Endothelial cell of umbilical vein (primary cell): ENCODE results near the gene SIDT1. TPM values are rescaled to one million over a fixed set of nuclear protein-coding genes. Genes with fewer than 3 reads are reported as not detected.

ENCODE experiments used
- BruUV-seq: library from RNA; stranded (reverse); fragments of 400-500 nt; replicated peaks from 2 replicates; lab custom pipeline; 2021; lab: Mats Ljungman, UMichigan
- CTCF ChIA-PET: fragments of 300-600, 350-600 bp; sonication (Branson Sonifier 250); formaldehyde crosslinking; loops from one replicate; lab custom pipeline; 2021; ENCODE audit warnings: antibody characterized with exemption, inconsistent platforms; lab: Charles Lee
- POLR2A ChIA-PET: fragments of 300-600, 350-600 bp; sonication (Branson Sonifier 250); formaldehyde crosslinking; loops from one replicate; lab custom pipeline; 2021; ENCODE audit warnings: antibody characterized with exemption, inconsistent platforms; lab: Charles Lee
- DNase-seq: peaks from one replicate; pipeline ENCODE4 v3.0.0-alpha.2; 2011; ENCODE audit warnings: low read depth, low spot score
- FAIRE-seq: peaks from 2 replicates; lab custom pipeline; 2011; peaks lifted over from hg19 to GRCh38; lab: Jason Lieb, UNC
- H2AFZ ChIP-seq: 2 replicates; pipeline ENCODE4 v1.6.0; 2012; ENCODE audit warnings: low read depth, low read length, control low read depth, inconsistent platforms
- H3K27ac ChIP-seq: 2 replicates; pipeline ENCODE4 v1.5.1; 2011; ENCODE audit warnings: low read depth, mild to moderate bottlenecking, control low read depth, low read length, moderate library complexity; ENCODE audit not compliant: insufficient read depth
- H3K27me3 ChIP-seq, 2 experiments: 2 replicates each; pipeline versions ENCODE4 v1.6.0 to v1.6.1; 2011; ENCODE audit warnings: low read length in 2 of 2, mixed read lengths in 1 of 2; ENCODE audit not compliant: control insufficient read depth in 2 of 2, insufficient read depth in 2 of 2
- H3K36me3 ChIP-seq, 2 experiments: 2 replicates in 1 of 2; 3 replicates in 1 of 2; pipeline ENCODE4 v1.5.1; 2011; ENCODE audit warnings: low read length in 2 of 2, mild to moderate bottlenecking in 1 of 2, moderate library complexity in 1 of 2; ENCODE audit not compliant: control insufficient read depth in 2 of 2, insufficient read depth in 2 of 2; ENCODE audit errors: extremely low read depth in 1 of 2
- H3K4me1 ChIP-seq: 3 replicates; pipeline ENCODE4 v1.5.1; 2011; ENCODE audit warnings: mild to moderate bottlenecking, low read length; ENCODE audit not compliant: control insufficient read depth, insufficient read depth; ENCODE audit errors: extremely low read depth
- H3K4me2 ChIP-seq: 2 replicates; pipeline ENCODE4 v1.6.1; 2011; ENCODE audit warnings: low read length, control low read depth, mixed read lengths; ENCODE audit not compliant: insufficient read depth
- H3K4me3 ChIP-seq, 3 experiments: fragments of 200-600 bp in 1 of 3; sonication (generic), shearing (Covaris generic) in 1 of 3; replicated peaks in 1 of 3; 2 replicates each; pipeline ENCODE4 v1.5.1; 2011 to 2016; ENCODE audit warnings: control low read depth in 3 of 3, low read length in 3 of 3, mild to moderate bottlenecking in 2 of 3, inconsistent platforms in 1 of 3, low read depth in 1 of 3, moderate library complexity in 1 of 3; ENCODE audit not compliant: insufficient read depth in 1 of 3
- H3K79me2 ChIP-seq: 2 replicates; pipeline ENCODE4 v1.6.0; 2012; ENCODE audit warnings: low read length, inconsistent platforms; ENCODE audit not compliant: control insufficient read depth, insufficient read depth
- H3K9ac ChIP-seq: replicated peaks from 2 replicates; pipeline ENCODE3; 2011; ENCODE audit warnings: low read length, control low read depth; ENCODE audit not compliant: insufficient read depth; ENCODE audit errors: extremely low read depth
- H3K9me1 ChIP-seq: replicated peaks from 3 replicates; pipeline ENCODE4 v1.6.0; 2011; ENCODE audit warnings: mild to moderate bottlenecking, low read length; ENCODE audit not compliant: control insufficient read depth, insufficient read depth; ENCODE audit errors: extremely low read depth
- H3K9me3 ChIP-seq: replicated peaks from 2 replicates; pipeline ENCODE4 v1.5.1; 2012; ENCODE audit warnings: low read length, inconsistent platforms; ENCODE audit not compliant: control insufficient read depth, insufficient read depth
- H4K20me1 ChIP-seq: replicated peaks from 2 replicates; pipeline ENCODE3; 2011; ENCODE audit warnings: mild to moderate bottlenecking, low read length; ENCODE audit not compliant: control insufficient read depth, insufficient read depth; ENCODE audit errors: extremely low read depth
- EZH2 ChIP-seq: IDR thresholded peaks from 2 replicates; pipeline ENCODE4 v1.6.1; 2012; ENCODE audit warnings: borderline replicate concordance, low read depth, mild to moderate bottlenecking, moderate library complexity, low read length, inconsistent platforms; ENCODE audit not compliant: severe bottlenecking
- FOS ChIP-seq: IDR thresholded peaks from 2 replicates; pipeline ENCODE4 v1.6.1; 2011; ENCODE audit warnings: mild to moderate bottlenecking, low read length, moderate library complexity, borderline replicate concordance; ENCODE audit not compliant: insufficient read depth
- GATA2 ChIP-seq: IDR thresholded peaks from 2 replicates; pipeline ENCODE4 v1.7.0; 2011; ENCODE audit warnings: low read depth, mild to moderate bottlenecking, moderate library complexity, mixed read lengths, low read length; ENCODE audit not compliant: insufficient read length, insufficient read depth
- MAX ChIP-seq: IDR thresholded peaks from 2 replicates; pipeline ENCODE4 v1.6.1; 2011; ENCODE audit not compliant: insufficient read depth, insufficient read length
- MYC ChIP-seq: IDR thresholded peaks from one replicate; pipeline ENCODE4 v1.6.1; 2011; ENCODE audit warnings: mild to moderate bottlenecking, low read depth, low read length
- POLR2AphosphoS5 ChIP-seq: IDR thresholded peaks from 2 replicates; pipeline ENCODE4 v1.6.1; 2012; ENCODE audit warnings: low read depth, mild to moderate bottlenecking, control low read depth, low read length, moderate library complexity; ENCODE audit not compliant: insufficient read depth
- dilution Hi-C: fragments of 300-500 bp; cut with MboI; formaldehyde crosslinking; loops from one replicate; pipeline ENCODE4 v1.15.0; 2019; ENCODE audit warnings: low sequenced_read_pairs; ENCODE audit not compliant: extremely low pct_ligation_motif_present
- intact Hi-C: fragments of 100-400 bp; cut with micrococcal nuclease; formaldehyde crosslinking; loops from one replicate; pipeline ENCODE4 v1.10.0; 2022
- polyA plus RNA-seq, 4 experiments: library from polyadenylated mRNA; depleted of rRNA in 3 of 4; stranded (reverse) in 3 of 4; unstranded in 1 of 4; fragments of >200 nt; gene quantifications; 2 replicates each; pipeline versions ENCODE4 v1.2.1 to v1.2.3, GENCODE V29; 2011 to 2012; ENCODE audit warnings: missing spikeins in 1 of 4
- total RNA-seq: library from RNA; stranded (reverse); gene quantifications from 2 replicates; pipeline ENCODE4 v1.2.3, GENCODE V29; 2021
- TF ChIP-seq, protein P1 (sequence below), 2 donors: IDR thresholded peaks; 1 replicate in 1 of 2; 2 replicates in 1 of 2; pipeline ENCODE4 v1.5.1; 2011; ENCODE audit warnings: low read length in 2 of 2, mild to moderate bottlenecking in 2 of 2, moderate library complexity in 2 of 2, control low read depth in 1 of 2, inconsistent platforms in 1 of 2, low read depth in 1 of 2; ENCODE audit not compliant: insufficient read depth in 1 of 2; ENCODE audit errors: extremely low read depth in 1 of 2

Gene SIDT1
- total and polyA plus RNA-seq, 2 donors (not counting 3 experiments of a cell fraction or from before 2014, with no cell fraction given) = 0.07 TPM; not detected in 1

DNA sequence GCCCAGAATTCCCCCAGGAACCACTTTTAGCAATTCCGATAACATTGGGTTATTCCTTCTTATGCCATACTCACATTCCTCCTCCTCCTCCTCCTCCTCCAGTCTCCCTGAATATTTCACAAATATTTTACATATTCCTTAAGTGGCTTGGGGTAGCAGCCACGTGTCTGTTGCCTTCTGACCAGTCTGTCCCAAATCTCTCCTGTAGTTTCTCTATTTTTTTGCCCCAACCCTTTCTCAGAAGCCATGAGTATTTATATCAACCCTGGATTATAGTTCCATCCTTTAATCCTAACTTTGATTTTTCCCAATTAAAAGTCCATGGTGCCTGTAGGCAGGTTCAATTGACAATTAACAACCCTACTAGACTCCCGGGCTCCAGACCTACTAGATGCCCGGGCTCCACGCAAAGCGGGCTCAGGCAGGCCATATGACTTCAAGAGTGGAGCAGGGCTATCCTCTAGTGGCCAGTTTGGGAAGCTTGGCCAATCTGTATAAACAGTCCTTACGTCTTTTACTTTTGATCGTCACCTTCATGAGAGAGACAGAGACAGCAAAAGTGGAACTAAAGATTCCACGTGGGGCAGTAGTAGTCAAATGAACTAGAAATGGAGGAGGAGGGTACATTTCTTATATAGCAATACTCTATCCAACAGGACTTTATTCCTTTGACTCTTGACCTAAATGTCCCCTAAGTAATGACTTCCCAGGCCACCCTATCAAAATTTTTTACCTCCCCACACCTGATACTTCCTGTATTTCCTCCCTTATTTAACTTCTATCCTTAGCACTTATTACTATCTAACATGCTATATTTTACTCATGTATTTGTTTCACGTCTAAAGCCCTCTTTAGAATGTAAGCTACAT lies 94.4 kb downstream of the SIDT1 start:
- H3K4me3 ChIP-seq = no peak overlapping the region
- dilution Hi-C loops (no loop called here), intact Hi-C loops (loop anchor here (1.0 to 10.0 kb wide), 8 partner anchors 48 to 984 kb away; partner anchors contain the start of gene CCDC80)
- H3K4me2 ChIP-seq = no peak overlapping the region
- no peaks in the 10 kb centered on the region for H3K36me3 ChIP-seq
- no TSS peak for BruUV-seq
- POLR2A ChIA-PET = no interaction called here
- FAIRE-seq = peak; percentile 67
- H3K79me2 ChIP-seq = no peaks in the 10 kb centered on the region
- CTCF ChIA-PET = interaction anchor here (0.6 to 5.2 kb wide), 19 partner anchors 9 to 1337 kb away, joined by 3 to 71 read pairs (median 5); partner anchors contain the start of genes NAA50 and SPICE1
- DNase-seq = peak; percentile 64
- H3K27ac ChIP-seq = no peak overlapping the region
- H4K20me1 ChIP-seq = no peaks in the 10 kb centered on the region
- no peaks in the 10 kb centered on the region for H3K9me3 ChIP-seq
- H3K4me1 ChIP-seq = peaks cover 4% of the 10 kb centered on the region
- no peaks in the 10 kb centered on the region for H3K9me1 ChIP-seq
- no peak overlapping the region for H3K9ac ChIP-seq
- peaks cover 17 to 27% of the 10 kb centered on the region in 2 experiments for H3K27me3 ChIP-seq
- no peak overlapping the region for H2AFZ ChIP-seq
- TF ChIP-seq FOS (no peak), EZH2 (no peak), POLR2AphosphoS5 (no peak), MAX (no peak), MYC (no peak), GATA2 (no peak)
- TF ChIP-seq, protein P1, sequence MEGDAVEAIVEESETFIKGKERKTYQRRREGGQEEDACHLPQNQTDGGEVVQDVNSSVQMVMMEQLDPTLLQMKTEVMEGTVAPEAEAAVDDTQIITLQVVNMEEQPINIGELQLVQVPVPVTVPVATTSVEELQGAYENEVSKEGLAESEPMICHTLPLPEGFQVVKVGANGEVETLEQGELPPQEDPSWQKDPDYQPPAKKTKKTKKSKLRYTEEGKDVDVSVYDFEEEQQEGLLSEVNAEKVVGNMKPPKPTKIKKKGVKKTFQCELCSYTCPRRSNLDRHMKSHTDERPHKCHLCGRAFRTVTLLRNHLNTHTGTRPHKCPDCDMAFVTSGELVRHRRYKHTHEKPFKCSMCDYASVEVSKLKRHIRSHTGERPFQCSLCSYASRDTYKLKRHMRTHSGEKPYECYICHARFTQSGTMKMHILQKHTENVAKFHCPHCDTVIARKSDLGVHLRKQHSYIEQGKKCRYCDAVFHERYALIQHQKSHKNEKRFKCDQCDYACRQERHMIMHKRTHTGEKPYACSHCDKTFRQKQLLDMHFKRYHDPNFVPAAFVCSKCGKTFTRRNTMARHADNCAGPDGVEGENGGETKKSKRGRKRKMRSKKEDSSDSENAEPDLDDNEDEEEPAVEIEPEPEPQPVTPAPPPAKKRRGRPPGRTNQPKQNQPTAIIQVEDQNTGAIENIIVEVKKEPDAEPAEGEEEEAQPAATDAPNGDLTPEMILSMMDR (IDR thresholded peaks at IDR 0.05; ENCODE audit: extremely low read depth in 1 of 2, insufficient read depth in 1 of 2, low read depth in 1 of 2, low read length in 2 of 2) = peak; percentile 84 to 90
